Activated CD4-positive, alpha-beta T cell treated with anti-CD3 and anti-CD28 coated beads for 48 hours (primary cell): ENCODE results near the gene CDK15.
"Not testable (repeated sequence)": the region's sequence is repeated elsewhere in the genome, so short reads cannot be mapped to it uniquely, and the experiment has no call there.

ENCODE experiments used
- DNase-seq: peaks from one replicate; pipeline ENCODE4 v3.0.0-alpha.2; 2020

CDK15 gene

DNA sequence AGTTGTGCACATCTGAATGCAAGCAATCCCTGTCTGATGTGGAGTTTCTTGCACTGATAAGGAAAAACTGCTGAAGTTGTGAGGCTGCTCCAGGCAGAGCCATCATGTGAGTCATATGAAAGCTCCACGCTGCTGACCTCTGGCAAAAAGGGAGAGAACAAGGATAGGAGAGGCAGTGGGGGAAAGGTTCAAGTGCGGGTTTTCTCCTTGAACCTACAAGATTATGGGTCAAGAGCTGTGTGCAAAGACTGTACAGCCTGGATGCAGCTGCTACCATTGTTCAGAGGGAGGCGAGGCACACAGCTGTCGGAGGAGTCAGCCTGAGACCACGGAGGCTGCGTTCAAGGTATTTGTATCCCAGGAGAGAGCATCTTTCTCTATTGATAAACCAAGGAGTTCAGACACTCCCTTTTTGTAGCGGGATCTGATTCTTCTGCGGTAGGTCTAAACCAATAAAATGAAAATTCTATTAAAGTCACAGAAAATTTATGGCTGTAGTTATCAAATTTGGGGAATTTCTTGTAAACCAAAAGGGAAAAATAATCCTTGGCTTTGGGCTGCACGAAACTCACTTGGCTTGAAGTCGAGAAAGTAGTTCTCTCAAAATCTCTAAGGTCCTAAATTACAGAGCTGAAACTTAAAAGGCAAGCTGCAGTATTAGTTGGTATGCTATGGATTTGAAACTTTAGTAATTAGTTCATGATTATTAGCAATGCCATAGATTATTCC, at the start of gene CDK15:
TSS of gene CDK15 (plus strand) at position 96 of the 729 bp plus-strand sequence. CDS start at position 224, 128 bp downstream.
- DNase-seq, result no peak

- no peak for DNase-seq
Measured at GRCh38 chr2:201758234-201758633, 48.1 kb upstream of the CDK15 start.

DNA sequence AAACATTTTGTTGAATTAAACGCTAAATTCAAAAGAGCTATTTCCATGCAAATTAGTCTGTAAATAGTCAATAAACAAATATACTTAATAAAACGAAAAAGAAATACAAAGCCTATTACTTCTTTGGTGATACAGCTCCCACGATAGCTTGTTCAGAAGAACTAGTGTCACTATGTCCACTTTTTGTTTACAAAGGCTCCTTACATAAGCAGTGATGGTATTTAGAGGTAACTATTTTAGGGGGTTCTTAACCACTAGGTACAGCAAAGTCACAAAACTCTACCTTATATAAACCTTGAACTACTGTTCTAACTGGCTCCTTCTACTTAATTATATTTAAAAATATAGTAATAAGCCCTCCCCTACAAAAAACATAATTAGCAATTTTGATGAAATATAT, 47.5 kb upstream of the CDK15 start:
- DNase-seq, result no peak

DNA sequence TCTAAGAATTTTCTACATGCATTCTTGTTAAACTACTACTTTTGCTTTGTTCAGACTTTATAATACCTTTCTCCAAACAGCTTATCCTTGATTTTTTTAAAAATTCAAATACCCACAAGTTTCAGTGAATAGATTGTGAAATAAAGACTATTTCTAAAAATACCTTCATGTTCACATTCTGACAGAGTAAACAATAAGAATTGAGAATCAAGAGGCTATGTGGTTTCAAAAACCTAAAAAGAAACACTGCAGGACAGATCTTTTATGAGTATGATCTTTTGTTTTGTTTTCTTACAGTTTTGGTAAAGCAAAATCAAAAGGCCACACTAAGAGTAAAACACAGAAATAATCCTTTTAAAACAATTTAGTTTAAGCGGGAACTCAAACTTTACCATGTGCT, 46.8 kb upstream of the CDK15 start:
- no peak for DNase-seq

GRCh38 chr2:201761101-201761500, 45.2 kb upstream of the CDK15 start:
- DNase-seq, result no peak

DNA sequence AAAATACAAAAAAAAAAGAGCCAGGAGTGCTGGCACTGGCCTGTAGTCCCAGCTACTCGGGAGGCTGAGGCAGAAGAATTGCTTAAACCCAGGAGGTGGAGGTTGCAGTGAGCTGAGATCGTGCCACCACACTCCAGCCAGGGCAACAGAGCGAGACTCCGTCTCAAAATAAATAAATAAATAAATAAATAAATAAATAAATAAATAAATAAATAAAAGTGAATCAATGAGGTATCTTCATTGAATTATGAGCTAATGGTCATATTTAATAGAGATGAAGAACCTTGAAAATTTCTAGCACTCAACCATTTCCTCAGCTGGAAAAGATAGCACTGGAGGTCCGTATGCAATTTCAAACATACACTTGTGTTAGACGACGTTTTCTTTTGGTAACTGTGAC, 41.9 kb upstream of the CDK15 start:
- not testable (repeated sequence) for DNase-seq

DNA sequence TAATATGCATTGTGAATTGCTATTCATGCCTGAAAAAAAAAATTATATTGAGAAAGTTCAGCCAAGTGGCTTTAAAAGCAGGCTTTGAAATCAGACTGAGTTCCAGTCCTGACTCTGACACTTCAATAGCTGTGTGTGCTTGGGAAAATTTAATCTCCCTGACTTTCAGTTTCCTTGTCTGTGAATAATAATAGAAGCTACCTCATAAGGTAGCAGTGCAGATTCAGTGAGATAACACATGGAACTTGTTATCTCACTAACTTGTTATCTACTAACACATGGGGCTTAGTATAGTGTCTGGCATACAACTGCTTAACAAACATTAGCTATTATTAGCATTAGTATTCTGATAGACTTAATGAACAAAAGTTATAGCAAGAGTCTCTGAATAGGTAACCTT, 40.5 kb upstream of the CDK15 start:
- DNase-seq, result no peak

DNA sequence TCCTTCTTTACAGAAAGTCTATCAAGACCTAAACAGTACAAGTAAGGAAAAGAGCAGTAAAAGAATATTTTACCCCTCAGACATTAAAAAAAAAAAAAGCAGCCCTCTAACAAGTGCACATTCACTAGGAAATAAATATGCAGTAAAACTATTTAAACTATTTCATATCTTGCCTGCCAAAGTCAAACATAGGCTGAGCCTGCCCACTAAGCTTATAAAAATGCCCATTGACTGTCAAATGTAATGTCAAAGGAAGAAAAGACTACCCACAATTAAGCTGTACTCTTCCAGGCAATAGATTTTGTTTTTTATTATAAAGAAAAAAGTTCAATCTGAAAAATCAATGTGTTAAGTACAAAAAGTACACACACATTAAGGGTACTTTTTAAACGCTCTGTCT, 37.4 kb upstream of the CDK15 start:
- no peak for DNase-seq

GRCh38 chr2:201769666-201770373, 36.5 kb upstream of the CDK15 start:
- DNase-seq, result no peak

DNA sequence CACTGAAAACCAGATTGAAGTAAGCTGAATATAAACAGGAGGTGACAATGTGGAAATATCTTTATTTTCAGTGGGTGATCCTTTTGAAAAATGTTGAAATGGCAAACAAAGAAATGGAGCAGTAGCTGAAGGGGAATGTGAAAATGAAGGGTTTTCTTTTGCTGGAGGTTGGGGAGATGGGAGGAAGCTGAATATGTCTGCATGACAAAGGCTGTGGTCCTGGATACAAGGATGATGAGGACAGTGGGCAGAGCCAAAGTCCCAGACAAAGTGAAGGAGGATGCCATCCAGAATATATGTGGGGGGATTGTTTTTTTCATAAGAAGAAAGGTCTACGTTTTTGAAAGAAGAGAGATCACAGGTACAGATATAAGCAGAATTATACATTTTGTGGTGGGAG, 32.3 kb upstream of the CDK15 start:
- no peak for DNase-seq

- no peak for DNase-seq
Measured at GRCh38 chr2:201774546-201774945, 31.8 kb upstream of the CDK15 start.

- DNase-seq, result no peak
Measured at GRCh38 chr2:201775326-201775725, 31.0 kb upstream of the CDK15 start.

DNA sequence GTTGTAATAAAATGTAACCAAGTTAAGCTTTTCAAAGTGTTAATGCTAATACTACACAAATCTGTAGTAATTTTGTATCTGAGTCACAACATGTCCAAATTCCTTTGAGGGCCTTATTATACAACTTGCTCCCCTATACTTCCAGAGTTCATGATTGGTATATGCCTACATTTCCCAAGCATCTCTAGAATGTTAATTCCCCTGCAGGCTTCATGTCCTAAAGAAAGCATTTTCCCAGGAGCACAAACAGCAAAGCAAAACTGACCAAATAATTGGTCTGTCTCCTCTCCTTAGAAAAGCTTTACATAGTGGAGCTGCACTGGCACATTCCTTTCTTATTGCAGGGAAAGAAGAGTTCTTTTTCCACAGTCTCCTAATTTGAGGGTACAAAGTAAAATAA, 29.3 kb upstream of the CDK15 start:
- DNase-seq, result no peak

DNA sequence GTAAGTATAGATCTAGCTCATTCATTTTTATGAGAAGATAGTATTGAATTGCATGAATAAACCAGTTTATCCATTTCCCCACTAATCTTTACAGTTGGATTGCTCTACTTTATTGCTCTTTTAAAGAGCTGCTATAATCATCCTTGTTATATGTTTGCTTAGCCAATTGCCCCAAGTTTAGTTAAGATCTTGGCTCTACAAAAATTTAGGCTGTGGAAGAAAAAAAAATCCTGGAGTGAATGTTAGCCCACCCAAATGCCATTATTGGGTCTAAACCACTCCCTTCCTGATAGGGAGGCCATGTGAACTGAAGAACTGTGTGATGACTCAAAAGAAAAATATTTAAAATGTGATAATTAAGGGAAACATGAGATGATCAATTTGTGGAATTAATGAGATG, 28.5 kb upstream of the CDK15 start:
- no peak for DNase-seq

GRCh38 chr2:201779901-201780673, 26.2 kb upstream of the CDK15 start:
- DNase-seq, result no peak

GRCh38 chr2:201780674-201781493, 25.5 kb upstream of the CDK15 start, which contains the start of gene ALS2:
TSS of gene ALS2 (minus strand) at chr2:201780933. CDS start at chr2:201768885, 12,048 bp downstream.
- DNase-seq, result peak; percentile 95

DNA sequence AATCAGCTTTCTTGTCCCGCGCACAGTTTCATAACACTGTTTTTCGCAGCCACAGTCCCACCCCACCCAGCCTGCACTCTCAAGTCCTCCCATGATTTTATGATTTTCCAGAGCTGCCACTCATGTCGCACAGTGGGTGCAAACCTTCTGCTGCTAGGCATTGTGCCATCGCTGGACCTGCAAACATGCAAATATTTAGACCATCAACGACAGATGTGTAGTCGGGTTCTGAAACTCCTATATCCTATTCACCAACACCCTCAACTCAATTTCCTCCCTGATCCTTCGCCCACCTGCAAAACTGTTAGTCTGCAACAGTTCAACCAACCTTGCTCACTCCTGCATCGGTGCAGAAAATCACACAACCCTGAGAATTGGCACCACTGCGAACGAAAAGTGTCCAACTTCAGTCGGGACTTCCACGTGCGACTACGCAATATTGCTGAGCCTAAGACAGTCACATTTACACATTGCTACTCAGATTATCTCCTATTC, 24.7 kb upstream of the CDK15 start:
- peak; percentile 31 for DNase-seq

DNA sequence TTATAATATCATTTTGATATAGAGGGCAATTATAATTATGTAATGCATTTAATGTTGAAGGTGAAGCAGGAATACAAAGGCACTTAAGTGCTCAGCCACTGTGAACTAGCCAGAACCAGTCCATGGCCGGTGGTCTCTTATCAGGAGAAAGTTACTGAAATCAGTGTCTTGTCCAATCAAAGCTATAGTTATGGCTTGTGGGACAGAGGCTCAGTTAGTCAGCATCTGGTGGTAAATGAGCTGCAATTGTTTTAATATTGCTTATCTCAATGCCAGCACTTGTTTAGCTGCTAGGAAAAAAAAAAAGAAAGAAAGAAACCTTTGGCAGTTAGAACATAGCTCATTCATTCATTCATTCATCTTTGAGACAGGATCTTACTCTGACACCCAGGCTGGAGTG, 21.8 kb upstream of the CDK15 start:
- no peak for DNase-seq

- no peak for DNase-seq
Measured at GRCh38 chr2:201785135-201785534, 21.2 kb upstream of the CDK15 start.

DNA sequence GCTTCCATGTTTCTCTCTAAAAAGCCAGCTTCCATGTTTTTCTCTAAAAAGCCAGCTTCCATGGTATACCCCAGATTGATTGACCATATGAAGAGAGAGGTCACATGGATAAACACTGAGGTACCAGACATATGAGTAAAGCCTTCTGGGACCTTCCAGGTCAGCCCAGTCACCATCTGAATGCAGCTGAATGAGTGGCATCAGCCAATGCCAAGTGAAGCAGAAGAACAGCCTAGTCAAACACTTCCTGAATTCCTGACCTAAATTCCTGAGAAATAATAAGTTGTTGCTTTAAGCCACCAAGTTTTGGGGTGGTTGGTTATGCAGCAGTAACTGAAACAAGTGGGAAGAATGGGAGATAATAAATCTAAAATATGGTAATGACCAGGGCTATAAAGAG, 19.9 kb upstream of the CDK15 start:
- DNase-seq, result no peak

- DNase-seq, result no peak
Measured at GRCh38 chr2:201788371-201788770, 18.0 kb upstream of the CDK15 start.

DNA sequence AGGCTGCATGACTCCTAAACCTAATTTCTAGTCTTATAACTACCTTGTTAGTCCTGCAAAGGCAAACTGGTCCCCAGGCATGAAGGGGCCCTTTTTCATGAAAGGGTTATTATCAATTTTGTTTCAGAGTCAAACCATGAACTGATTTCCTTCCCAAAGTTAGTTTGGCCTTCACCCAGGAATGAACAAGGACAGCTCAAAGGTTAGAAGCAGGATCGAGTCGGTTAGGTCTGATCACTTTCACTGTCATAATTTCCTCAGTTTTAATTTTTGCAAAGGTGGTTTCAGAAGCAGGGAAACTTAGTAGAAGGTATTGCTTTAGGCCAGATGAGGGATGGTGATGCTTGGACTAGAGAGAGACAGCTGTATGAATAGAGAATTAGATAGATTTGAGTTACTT, 16.9 kb upstream of the CDK15 start:
- DNase-seq, result no peak

- no peak for DNase-seq
Measured at GRCh38 chr2:201790291-201790690, 16.0 kb upstream of the CDK15 start.
